HEK293 (cell line): Measurements from ENCODE around the gene KXD1.
A peak's percentile ranks its signal among the peaks of the same experiment; 100 is the strongest.

Experiments used
- KLF17 ChIP-seq: fragments of 450-650 bp; formaldehyde crosslinking; IDR thresholded peaks from 2 replicates; pipeline ENCODE4 v1.5.1; 2016; ENCODE audit warnings: missing biosample characterization, missing genetic modification characterization
- PRDM1 ChIP-seq: fragments of 450-650 bp; formaldehyde crosslinking; IDR thresholded peaks from 2 replicates; pipeline ENCODE4; 2016; ENCODE audit warnings: missing biosample characterization, missing genetic modification characterization
- PRDM2 ChIP-seq: fragments of 450-650 bp; formaldehyde crosslinking; IDR thresholded peaks from 2 replicates; pipeline ENCODE4 v1.5.1; 2016; ENCODE audit warnings: missing biosample characterization, missing genetic modification characterization, borderline replicate concordance
- SCRT1 ChIP-seq: fragments of 450-650 bp; formaldehyde crosslinking; IDR thresholded peaks from 2 replicates; pipeline ENCODE4 v1.5.1; 2016; ENCODE audit warnings: missing biosample characterization, missing genetic modification characterization, borderline replicate concordance
- TRIM28 ChIP-seq: IDR thresholded peaks from 2 replicates; pipeline ENCODE4 v1.6.1; 2011; ENCODE audit warnings: low read length, control low read depth, borderline replicate concordance
- ZBTB21 ChIP-seq: fragments of 450-650 bp; formaldehyde crosslinking; IDR thresholded peaks from 2 replicates; pipeline ENCODE4 v1.5.1; 2017; ENCODE audit warnings: missing biosample characterization, missing genetic modification characterization
- ZBTB8A ChIP-seq: fragments of 450-650 bp; formaldehyde crosslinking; IDR thresholded peaks from 2 replicates; pipeline ENCODE4 v1.5.1; 2016; ENCODE audit warnings: missing biosample characterization, missing genetic modification characterization
- ZIC2 ChIP-seq: fragments of 450-650 bp; formaldehyde crosslinking; IDR thresholded peaks from 2 replicates; pipeline ENCODE4 v1.5.1; 2016; ENCODE audit warnings: missing biosample characterization, missing genetic modification characterization
- ZNF148 ChIP-seq: fragments of 450-650 bp; formaldehyde crosslinking; IDR thresholded peaks from 2 replicates; pipeline ENCODE4 v1.5.0; 2017; ENCODE audit warnings: missing biosample characterization, missing genetic modification characterization, borderline replicate concordance
- ZNF169 ChIP-seq: fragments of 450-650 bp; formaldehyde crosslinking; IDR thresholded peaks from 2 replicates; pipeline ENCODE4 v1.5.1; 2016; ENCODE audit warnings: missing biosample characterization, missing genetic modification characterization
- ZNF221 ChIP-seq: fragments of 450-650 bp; formaldehyde crosslinking; IDR thresholded peaks from 2 replicates; pipeline ENCODE4 v1.5.1; 2017; ENCODE audit warnings: missing biosample characterization, missing genetic modification characterization, borderline replicate concordance
- ZNF302 ChIP-seq: fragments of 450-650 bp; formaldehyde crosslinking; IDR thresholded peaks from 2 replicates; pipeline ENCODE4 v1.5.1; 2016; ENCODE audit warnings: missing biosample characterization, missing genetic modification characterization, low read depth
- ZNF423 ChIP-seq: fragments of 450-650 bp; formaldehyde crosslinking; IDR thresholded peaks from 2 replicates; pipeline ENCODE4 v1.5.1; 2016; ENCODE audit warnings: missing biosample characterization, missing genetic modification characterization
- ZNF510 ChIP-seq: fragments of 450-650 bp; formaldehyde crosslinking; IDR thresholded peaks from 2 replicates; pipeline ENCODE4 v1.5.1; 2018; ENCODE audit warnings: mild to moderate bottlenecking, missing genetic modification characterization, missing biosample characterization; ENCODE audit not compliant: insufficient replicate concordance
- ZNF514 ChIP-seq: fragments of 450-650 bp; formaldehyde crosslinking; IDR thresholded peaks from 2 replicates; pipeline ENCODE4 v1.5.1; 2016; ENCODE audit warnings: missing biosample characterization, missing genetic modification characterization
- ZNF600 ChIP-seq: fragments of 450-650 bp; formaldehyde crosslinking; IDR thresholded peaks from 2 replicates; pipeline ENCODE4 v1.5.1; 2016; ENCODE audit warnings: missing biosample characterization, missing genetic modification characterization
- ZNF777 ChIP-seq: fragments of 450-650 bp; formaldehyde crosslinking; IDR thresholded peaks from 2 replicates; pipeline ENCODE4 v1.5.1; 2017; ENCODE audit warnings: missing biosample characterization, missing genetic modification characterization, borderline replicate concordance
- ZNF785 ChIP-seq: fragments of 450-650 bp; formaldehyde crosslinking; IDR thresholded peaks from 2 replicates; pipeline ENCODE4 v1.5.1; 2016; ENCODE audit warnings: missing biosample characterization, missing genetic modification characterization
- ZSCAN4 ChIP-seq: fragments of 450-650 bp; formaldehyde crosslinking; IDR thresholded peaks from 2 replicates; pipeline ENCODE4 v1.5.1; 2017; ENCODE audit warnings: missing biosample characterization, missing genetic modification characterization
- ZXDB ChIP-seq: fragments of 450-650 bp; formaldehyde crosslinking; IDR thresholded peaks from 2 replicates; pipeline ENCODE4 v1.5.1; 2016; ENCODE audit warnings: missing biosample characterization, missing genetic modification characterization

Gene KXD1

GRCh38 chr19:18543814-18544475 lies 13.7 kb upstream of the KXD1 start (continued):
- no peak for TF ChIP-seq ZNF510 (tag by site-specific recombination)
- TF ChIP-seq ZNF785: no peak
- no peak for TF ChIP-seq ZIC2
- TF ChIP-seq ZNF302 (tag by site-specific recombination): no peak
- peak; percentile 52; the same call in 1 of the 2 replicates for TF ChIP-seq ZXDB (tag by site-specific recombination)
- no peak for TF ChIP-seq PRDM1 (tag by site-specific recombination)
- TF ChIP-seq ZBTB8A: no peak
- no peak for TF ChIP-seq ZNF514
- TF ChIP-seq ZBTB21: peak; percentile 35; the same call in 1 of the 2 replicates
- TF ChIP-seq ZNF148 (tag by site-specific recombination): no peak
- 0 out of 2 replicates have a peak, but pooled peaks have one; percentile 35 for TF ChIP-seq KLF17 (tag by site-specific recombination)
- TF ChIP-seq ZNF423 (tag by site-specific recombination): no peak
- no peak for TF ChIP-seq ZSCAN4 (tag by site-specific recombination)
- TF ChIP-seq ZNF221 (tag by site-specific recombination): no peak
- TF ChIP-seq SCRT1 (tag by site-specific recombination): no peak
- no peak for TF ChIP-seq PRDM2 (tag by site-specific recombination)
- no peak for TF ChIP-seq ZNF777 (tag by site-specific recombination)
- TF ChIP-seq TRIM28: peak; percentile 59; the same call in 1 of the 2 replicates
- no peak for TF ChIP-seq ZNF600 (tag by site-specific recombination)
- no peak for TF ChIP-seq ZNF169 (tag by site-specific recombination)
